KOPT-K1 (cell line): ENCODE results near the gene TESMIN.

ENCODE experiments used
- H3K27ac ChIP-seq: fragments of 200-600 bp; sonication (generic); 2 replicates; pipeline ENCODE4 v1.5.1; 2016; ENCODE audit warnings: antibody characterized with exemption, mild to moderate bottlenecking, low read depth, low read length; ENCODE audit not compliant: poor library complexity, severe bottlenecking
- H3K36me3 ChIP-seq: fragments of 200-600 bp; sonication (generic); 2 replicates; pipeline ENCODE4 v1.5.1; 2017; ENCODE audit warnings: antibody characterized with exemption, mild to moderate bottlenecking, low read length, moderate library complexity; ENCODE audit not compliant: insufficient read depth
- H3K9me3 ChIP-seq: fragments of 200-600 bp; sonication (generic); 2 replicates; pipeline ENCODE4 v1.5.1; 2017; ENCODE audit warnings: antibody characterized with exemption, low read length, mild to moderate bottlenecking; ENCODE audit not compliant: insufficient read depth, poor library complexity, severe bottlenecking

Gene TESMIN

DNA sequence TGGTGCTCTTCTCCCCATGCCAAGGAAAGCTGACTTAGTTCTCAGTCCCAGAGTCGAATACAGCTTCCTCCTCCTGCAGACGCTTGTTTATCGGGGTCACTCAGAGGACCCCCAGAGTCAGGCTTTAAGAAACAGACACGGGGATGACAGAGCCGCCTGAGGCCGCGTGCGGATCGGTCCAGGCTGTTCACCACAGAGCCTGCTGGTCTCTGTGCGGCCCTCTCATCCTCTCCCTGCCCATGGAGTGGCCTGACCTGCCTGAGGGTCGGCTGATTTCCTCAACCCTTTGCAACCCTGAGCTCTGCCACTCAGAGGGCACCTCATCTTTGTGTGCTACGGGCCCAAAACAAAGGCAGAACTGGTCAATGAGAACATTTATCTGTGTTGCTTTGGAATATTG lies 64.8 kb downstream of the TESMIN start:
- no peaks in the 10 kb centered on the region for H3K36me3 ChIP-seq
- no peak overlapping the region for H3K27ac ChIP-seq
- H3K9me3 ChIP-seq, result no peaks in the 10 kb centered on the region

DNA sequence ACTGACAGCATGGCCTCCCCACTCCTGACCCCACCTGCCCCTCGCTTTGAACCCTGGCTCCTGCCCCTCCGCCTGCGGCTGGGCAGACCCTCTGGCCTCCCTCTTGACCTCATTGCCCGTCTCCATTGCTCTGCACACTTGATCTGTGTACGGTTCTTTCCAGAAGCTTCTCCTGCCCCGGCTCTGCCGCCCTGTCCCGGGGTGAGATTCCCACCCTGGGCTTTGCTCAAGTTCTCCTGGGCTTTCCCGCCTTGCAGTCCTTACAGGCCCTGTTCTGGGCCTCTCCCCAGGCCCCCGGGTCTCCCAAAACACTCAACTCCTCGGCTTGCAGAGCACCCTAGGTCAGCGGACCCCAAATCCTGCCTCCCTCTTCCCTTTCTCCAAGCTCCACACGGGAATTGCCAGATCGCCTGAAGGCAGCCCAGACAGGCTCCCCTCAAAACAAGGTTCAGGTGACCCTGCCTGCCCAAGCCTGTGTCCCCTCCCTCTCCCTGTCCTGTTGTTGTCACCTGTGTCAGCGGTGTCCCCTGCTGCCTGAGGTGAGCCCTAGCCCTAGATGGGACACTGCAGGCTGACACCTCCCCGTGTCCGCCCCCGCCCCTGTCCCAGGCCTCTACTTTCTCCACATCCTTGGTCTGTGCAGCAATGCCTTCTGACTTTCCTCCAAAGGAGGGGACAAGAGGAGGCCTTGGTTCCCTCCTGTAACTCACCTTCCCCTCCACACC lies 65.5 kb downstream of the TESMIN start:
- no peaks in the 10 kb centered on the region for H3K9me3 ChIP-seq
- no peaks in the 10 kb centered on the region for H3K36me3 ChIP-seq
- no peak overlapping the region for H3K27ac ChIP-seq

GRCh38 chr11:68684385-68685356 lies 66.6 kb downstream of the TESMIN start, which contains the start of gene GAL:
Gene GAL, plus strand, starts transcription at chr11:68684544. Its CDS starts 380 bp downstream, at chr11:68684924.
- Histone ChIP-seq H3K9me3 (no peaks in the 10 kb centered on the region), H3K27ac (no peak within 1 kb of the TSS), H3K36me3 (no peaks in the 10 kb centered on the region)

DNA sequence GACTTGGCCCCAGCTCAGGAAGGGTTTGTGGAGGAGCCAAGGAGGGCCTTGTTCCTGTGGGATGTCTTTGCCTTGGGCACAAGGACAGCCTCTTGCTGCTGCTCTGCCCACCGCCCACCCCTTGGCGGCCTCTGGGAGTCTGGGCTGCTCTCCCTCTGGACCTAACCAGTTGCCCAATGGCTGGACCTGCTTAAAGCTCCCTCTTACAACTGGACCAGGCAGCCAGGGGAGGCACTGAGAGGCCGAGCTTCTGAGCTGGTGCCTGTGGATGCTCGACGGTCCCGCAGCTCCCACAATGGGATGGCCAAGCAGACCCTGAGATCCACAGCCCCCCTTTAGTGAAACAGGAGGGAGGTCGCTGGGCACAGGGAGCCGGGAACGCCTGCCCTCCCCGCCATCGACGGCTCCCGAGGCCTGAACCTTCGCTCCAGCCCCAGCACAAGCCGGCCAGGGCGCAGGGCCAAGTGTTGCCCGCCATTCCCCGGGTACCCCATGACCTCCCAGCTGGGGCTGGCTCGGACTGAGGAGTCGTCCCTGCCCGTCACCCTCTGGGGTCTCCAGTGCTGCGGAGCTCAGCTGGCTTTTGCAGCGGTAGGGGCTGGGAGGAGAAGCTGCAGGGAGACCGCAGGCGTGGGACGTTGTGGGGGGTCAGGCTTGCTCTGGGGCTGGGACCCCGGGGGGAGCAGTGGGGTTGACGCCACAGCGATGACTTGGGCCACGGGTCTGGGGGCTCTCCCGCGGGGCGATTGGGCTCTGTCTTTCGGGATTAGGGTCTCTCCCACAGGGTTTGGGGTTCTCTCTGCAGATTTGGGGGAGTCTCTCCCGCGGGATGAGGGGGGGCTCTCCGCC lies 67.6 kb downstream of the TESMIN start:
- H3K9me3 ChIP-seq, result no peaks in the 10 kb centered on the region
- H3K36me3 ChIP-seq, result no peaks in the 10 kb centered on the region
- no peak overlapping the region for H3K27ac ChIP-seq

- H3K27ac ChIP-seq, result no peak overlapping the region
- H3K9me3 ChIP-seq, result no peaks in the 10 kb centered on the region
- H3K36me3 ChIP-seq, result no peaks in the 10 kb centered on the region
Observed at GRCh38 chr11:68683121-68683520, 68.2 kb downstream of the TESMIN start.

DNA sequence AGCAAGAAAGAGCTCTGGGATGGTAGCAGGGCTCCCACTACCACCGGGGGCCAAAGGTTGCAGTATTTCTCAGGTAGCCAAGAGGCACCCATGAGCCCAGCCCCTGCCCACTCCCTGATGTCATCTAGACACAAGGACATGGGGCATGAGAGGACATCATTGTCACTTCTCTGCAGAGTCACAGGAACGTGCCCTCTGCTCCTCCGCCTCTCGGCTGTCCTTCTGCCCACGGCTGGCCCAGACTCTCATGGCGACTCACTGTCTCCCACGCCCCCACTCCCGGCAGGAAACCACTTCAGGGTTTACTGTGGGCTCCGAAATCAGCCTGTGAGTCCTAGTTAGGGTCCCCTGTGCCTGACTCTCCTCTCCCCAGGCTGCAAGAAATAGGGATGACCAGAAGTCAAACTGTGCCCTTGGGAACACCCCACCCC lies 68.8 kb downstream of the TESMIN start:
- no peak overlapping the region for H3K27ac ChIP-seq
- no peaks in the 10 kb centered on the region for H3K36me3 ChIP-seq
- H3K9me3 ChIP-seq, result no peaks in the 10 kb centered on the region

DNA sequence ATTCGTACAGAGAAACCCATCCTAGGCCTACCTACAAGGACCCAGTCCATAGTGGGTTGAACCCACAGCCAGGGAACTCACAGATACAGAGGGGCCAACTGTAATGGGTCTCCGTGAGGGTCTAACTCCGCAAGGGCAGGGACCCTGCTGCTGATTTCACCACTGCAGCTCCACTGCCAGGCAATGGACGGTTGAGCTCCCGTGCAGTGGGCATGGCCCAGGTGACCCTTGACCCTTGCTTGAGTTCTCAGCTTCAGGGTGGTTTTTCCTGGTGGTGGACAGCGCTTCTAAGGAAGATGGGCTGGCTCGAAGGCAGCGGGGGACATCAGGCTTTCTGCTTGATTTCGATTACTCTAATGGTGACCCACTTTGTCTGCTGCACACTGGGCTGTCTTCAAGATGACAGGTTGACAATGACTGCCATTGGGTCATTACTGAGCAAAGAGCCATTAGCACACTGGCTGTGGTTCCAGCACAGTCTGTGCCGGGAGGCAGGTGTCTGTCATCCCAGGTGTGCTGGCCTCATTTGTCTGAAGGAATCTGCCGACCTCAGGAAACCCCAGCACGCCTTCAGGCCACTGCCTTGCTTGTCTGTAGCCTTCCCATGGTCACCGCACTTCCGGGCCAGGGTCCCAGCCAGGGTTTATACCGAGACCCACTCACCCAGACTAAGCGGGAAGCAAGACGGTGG lies 70.6 kb downstream of the TESMIN start:
- H3K36me3 ChIP-seq, result no peaks in the 10 kb centered on the region

GRCh38 chr11:68678031-68678441 lies 73.3 kb downstream of the TESMIN start:
- H3K9me3 ChIP-seq, result no peaks in the 10 kb centered on the region
- no peak overlapping the region for H3K27ac ChIP-seq

More for the DNA sequence above, 70.6 kb downstream of the TESMIN start:
- Histone ChIP-seq H3K27ac (no peak overlapping the region), H3K9me3 (no peaks in the 10 kb centered on the region)

GRCh38 chr11:68677432-68677831 lies 73.9 kb downstream of the TESMIN start:
- Histone ChIP-seq H3K9me3 (no peaks in the 10 kb centered on the region), H3K27ac (no peak overlapping the region), H3K36me3 (no peaks in the 10 kb centered on the region)

More at GRCh38 chr11:68678031-68678441, 73.3 kb downstream of the TESMIN start:
- no peaks in the 10 kb centered on the region for H3K36me3 ChIP-seq

DNA sequence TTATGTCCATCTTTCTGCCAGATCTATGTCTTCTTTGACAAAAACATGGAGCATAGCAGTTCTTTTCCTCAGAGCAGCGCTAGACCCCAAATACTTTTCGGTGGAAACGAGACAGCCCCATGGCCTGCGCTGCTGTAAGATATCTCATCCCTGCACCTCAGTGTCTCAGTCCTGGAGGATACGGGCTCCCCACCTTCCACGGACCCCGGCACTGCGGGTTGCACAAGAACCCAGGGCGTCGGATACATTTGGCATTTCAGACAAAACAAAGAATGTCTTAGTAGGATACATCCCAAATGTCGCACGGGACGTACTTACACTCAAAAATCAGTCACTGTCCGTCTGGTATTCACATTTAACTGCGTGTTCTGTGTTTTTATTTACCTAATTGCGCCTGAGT lies 76.9 kb downstream of the TESMIN start:
- H3K27ac ChIP-seq, result no peak overlapping the region
- H3K9me3 ChIP-seq, result no peaks in the 10 kb centered on the region

GRCh38 chr11:68673991-68674390 lies 77.3 kb downstream of the TESMIN start:
- no peaks in the 10 kb centered on the region for H3K36me3 ChIP-seq
- no peak overlapping the region for H3K27ac ChIP-seq
- H3K9me3 ChIP-seq, result no peaks in the 10 kb centered on the region

More for the DNA sequence above, 76.9 kb downstream of the TESMIN start:
- H3K36me3 ChIP-seq, result no peaks in the 10 kb centered on the region

DNA sequence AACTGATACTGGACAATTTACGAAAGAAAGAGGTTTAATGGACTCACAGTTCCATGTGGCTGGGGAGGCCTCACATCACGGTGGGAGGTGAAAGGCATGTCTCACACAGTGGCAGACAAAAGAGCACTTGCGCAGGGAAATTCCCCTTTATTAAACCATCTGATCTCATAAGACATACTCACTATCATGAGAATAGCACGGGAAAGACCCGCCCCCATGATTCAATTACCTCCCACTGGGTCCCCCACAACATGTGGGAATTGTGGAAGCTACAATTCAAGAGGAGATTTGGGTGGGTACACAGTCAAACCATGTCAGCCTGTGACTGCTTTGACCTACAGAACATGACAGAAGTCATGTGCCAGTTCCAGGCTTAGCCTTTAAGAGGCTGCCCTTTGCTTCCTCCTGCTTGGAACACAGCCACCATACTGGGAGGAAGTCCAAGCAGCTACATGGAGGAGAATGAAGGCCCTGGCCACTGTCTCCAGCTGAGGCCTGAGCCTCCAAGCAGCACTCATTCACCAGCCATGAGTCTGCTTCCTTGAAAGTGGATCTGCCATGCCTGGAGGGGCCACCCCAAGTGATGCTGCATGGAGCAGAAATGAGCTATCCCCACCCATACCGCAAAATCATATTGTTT lies 77.9 kb downstream of the TESMIN start:
- Histone ChIP-seq H3K36me3 (no peaks in the 10 kb centered on the region), H3K27ac (no peak overlapping the region), H3K9me3 (no peaks in the 10 kb centered on the region)

DNA sequence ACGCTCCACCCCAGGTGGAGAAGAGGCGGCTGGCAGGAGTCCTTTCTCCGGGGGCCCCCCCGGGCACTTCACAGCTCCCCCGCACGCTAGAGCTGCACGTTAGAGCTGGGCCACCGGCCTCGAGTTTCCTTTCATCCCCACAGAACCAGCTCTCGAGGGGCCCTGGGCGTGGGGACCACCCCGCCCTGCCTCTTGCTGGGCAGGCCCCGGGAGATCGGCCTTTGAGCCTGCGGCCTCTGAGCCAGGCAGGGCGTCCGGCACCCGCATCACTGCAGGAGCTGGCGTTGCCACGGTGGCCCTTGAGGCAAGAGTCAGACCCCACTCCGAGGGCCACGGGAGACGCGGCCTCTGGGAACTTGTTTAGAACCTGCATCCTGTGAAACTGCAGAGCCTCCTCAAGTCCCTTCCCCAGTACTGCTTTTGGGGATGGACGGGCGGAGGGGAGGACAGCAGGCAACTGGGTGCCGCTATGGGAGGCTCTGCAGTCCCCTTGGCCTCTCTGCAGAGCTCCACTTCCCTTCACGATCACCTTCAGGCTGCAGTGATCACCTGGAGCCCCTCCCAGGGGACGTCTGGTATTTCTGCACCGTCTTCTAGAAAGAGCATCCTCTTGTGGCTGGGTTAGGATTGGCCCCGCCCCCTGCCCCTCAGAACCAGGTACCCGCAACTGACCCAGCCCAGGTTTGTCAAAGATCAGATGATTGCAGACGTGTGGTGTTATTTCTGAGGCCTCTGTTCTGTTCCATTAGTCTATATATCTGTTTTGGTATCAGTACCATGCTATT lies 80.9 kb downstream of the TESMIN start:
- no peaks in the 10 kb centered on the region for H3K9me3 ChIP-seq
- no peaks in the 10 kb centered on the region for H3K36me3 ChIP-seq
- no peak overlapping the region for H3K27ac ChIP-seq
